ENCODE measurements around the gene ASB2.

ASB2 gene

GRCh38 chr14:93945070-93945399, 31.3 kb downstream of the ASB2 start:
- no peak for DNase-seq

- no peak for DNase-seq
These were observed 31.9 kb downstream of the ASB2 start for GRCh38 chr14:93944348-93945069.

GRCh38 chr14:93943930-93944329, 32.4 kb downstream of the ASB2 start:
- no peak for DNase-seq

- no peak for DNase-seq
These were observed 33.3 kb downstream of the ASB2 start for GRCh38 chr14:93943052-93943451.

- DNase-seq = no peak
These were observed 35.0 kb downstream of the ASB2 start for GRCh38 chr14:93941293-93941910.

- no peak for DNase-seq
These were observed 35.9 kb downstream of the ASB2 start for GRCh38 chr14:93940437-93940836.

- DNase-seq = peak; percentile 89
These were observed 36.8 kb downstream of the ASB2 start for GRCh38 chr14:93939304-93940229.

GRCh38 chr14:93938751-93939303, 37.5 kb downstream of the ASB2 start:
- peak; percentile 16 for DNase-seq

GRCh38 chr14:93937519-93937918, 38.9 kb downstream of the ASB2 start:
- no peak for DNase-seq

- DNase-seq = no peak
These were observed 39.4 kb downstream of the ASB2 start for GRCh38 chr14:93936926-93937325.

GRCh38 chr14:93936245-93936644, 40.1 kb downstream of the ASB2 start:
- DNase-seq = peak; percentile 71

- no peak for DNase-seq
These were observed 41.2 kb downstream of the ASB2 start for GRCh38 chr14:93935213-93935612.

- DNase-seq = no peak
These were observed 43.7 kb downstream of the ASB2 start for GRCh38 chr14:93932642-93933041.

- DNase-seq = no peak
These were observed 45.4 kb downstream of the ASB2 start for GRCh38 chr14:93930989-93931307.

- DNase-seq = no peak
These were observed 45.9 kb downstream of the ASB2 start for GRCh38 chr14:93930296-93930988.

- no peak for DNase-seq
These were observed 46.7 kb downstream of the ASB2 start for GRCh38 chr14:93929657-93930056.

GRCh38 chr14:93929048-93929535, 47.3 kb downstream of the ASB2 start:
- no peak for DNase-seq

GRCh38 chr14:93928184-93929047, 48.0 kb downstream of the ASB2 start:
- no peak for DNase-seq

GRCh38 chr14:93927800-93928145, 48.6 kb downstream of the ASB2 start:
- DNase-seq = no peak

- DNase-seq = no peak
These were observed 49.2 kb downstream of the ASB2 start, which contains the start of gene FAM181A for GRCh38 chr14:93926873-93927799. TSS of gene FAM181A (plus strand) at chr14:93927344. CDS start at chr14:93928286, 942 bp downstream.

Measured in hematopoietic multipotent progenitor cell treated with erythropoietin and hydrocortisone succinate and interleukin-3 and kit ligand, for 4 days (in vitro differentiated cells).